AG04450 (cell line): ENCODE data around the gene PDHX. TPM values are rescaled to one million over a fixed set of nuclear protein-coding genes. Genes with fewer than 3 reads are reported as not detected.

Experiments used
- CTCF ChIA-PET: fragments of 300-600, 350-600 bp; formaldehyde crosslinking; extraction: SDS; loops from one replicate; lab custom pipeline; 2022; ENCODE audit warnings: antibody characterized with exemption, inconsistent platforms; lab: Charles Lee
- POLR2A ChIA-PET: fragments of 350-600 bp; formaldehyde crosslinking; extraction: SDS; loops from one replicate; lab custom pipeline; 2021; ENCODE audit warnings: antibody characterized with exemption, inconsistent platforms; lab: Yijun Ruan, JAX
- DNase-seq: peaks from one replicate; pipeline ENCODE4 v3.0.0-alpha.2; 2011; ENCODE audit warnings: low read depth, low spot score
- H3K27ac ChIP-seq: one replicate; pipeline ENCODE4 v1.5.1; 2012; ENCODE audit warnings: low read depth, low read length, control low read depth
- H3K27me3 ChIP-seq: one replicate; pipeline ENCODE4 v1.6.0; 2012; ENCODE audit warnings: low read length; ENCODE audit not compliant: control insufficient read depth, insufficient read depth
- H3K4me3 ChIP-seq: 2 replicates; pipeline ENCODE4 v1.5.1; 2011; ENCODE audit warnings: mild to moderate bottlenecking, low read depth, low read length, control low read depth
- H3K9me3 ChIP-seq: 2 replicates; pipeline ENCODE4 v1.5.1; 2012; ENCODE audit warnings: low read length; ENCODE audit not compliant: control insufficient read depth, insufficient read depth
- CTCF ChIP-seq: IDR thresholded peaks from 2 replicates; pipeline ENCODE4 v1.5.1; 2011; ENCODE audit warnings: low read depth, low read length, control low read depth, inconsistent platforms
- polyA plus RNA-seq: library from polyadenylated mRNA; depleted of rRNA; stranded (reverse); fragments of >200 nt; gene quantifications from 2 replicates; pipeline ENCODE4 v1.2.3, GENCODE V29; 2011

PDHX gene
- polyA plus RNA-seq, 1 experiment = 68.8 TPM

- no peak overlapping the region for H3K4me3 ChIP-seq
- CTCF ChIA-PET = interaction anchor here (1.2 to 2.2 kb wide), 3 partner anchors 13 to 382 kb away, joined by 3 to 10 read pairs (median 5); no protein-coding TSS in a partner anchor
Measured at GRCh38 chr11:35009944-35010342, 93.5 kb downstream of the PDHX start.

DNA sequence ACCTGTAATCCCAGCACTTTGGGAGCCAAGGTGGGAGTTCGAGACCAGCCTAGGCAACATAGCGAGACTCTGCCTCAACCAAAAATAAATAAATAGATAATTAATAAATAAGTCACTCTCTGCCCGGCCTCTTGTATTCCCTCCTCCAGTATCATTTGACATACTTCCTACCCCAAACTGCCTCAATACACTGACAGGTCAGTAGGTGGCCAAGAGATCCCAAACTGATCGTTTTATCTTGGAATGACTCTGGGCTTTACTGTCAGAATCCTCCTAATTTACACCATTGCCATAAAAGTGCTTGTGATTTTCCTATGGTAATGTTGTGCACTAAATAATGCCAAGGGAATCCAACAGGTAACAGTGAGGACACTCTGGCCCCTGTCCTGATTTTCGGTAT is 94.2 kb downstream of the PDHX start:
- CTCF ChIA-PET = interaction anchor here (1.2 to 2.2 kb wide), 3 partner anchors 14 to 382 kb away, joined by 3 to 10 read pairs (median 5); no protein-coding TSS in a partner anchor
- Histone ChIP-seq H3K27me3 (no peaks in the 10 kb centered on the region), H3K27ac (no peak overlapping the region), H3K4me3 (no peak overlapping the region), H3K9me3 (no peaks in the 10 kb centered on the region)
- no peak for DNase-seq
- POLR2A ChIA-PET = interaction anchor here (0.8 kb wide), 1 partner anchor 106 kb away, joined by 5 read pairs; no protein-coding TSS in a partner anchor
- 0 out of 2 replicates have a peak, but pooled peaks have one; percentile 13 for TF ChIP-seq CTCF

More at GRCh38 chr11:35009944-35010342, 93.5 kb downstream of the PDHX start:
- DNase-seq = no peak
- H3K27me3 ChIP-seq = no peaks in the 10 kb centered on the region
- TF ChIP-seq CTCF = no peak
- POLR2A ChIA-PET = interaction anchor here (0.7 kb wide), 1 partner anchor 10 kb away, joined by 3 read pairs; no protein-coding TSS in a partner anchor
- no peak overlapping the region for H3K27ac ChIP-seq
- H3K9me3 ChIP-seq = no peaks in the 10 kb centered on the region

- Histone ChIP-seq H3K4me3 (no peak overlapping the region), H3K27me3 (no peaks in the 10 kb centered on the region), H3K9me3 (no peaks in the 10 kb centered on the region), H3K27ac (no peak overlapping the region)
- ChIA-PET CTCF (interaction anchor here (0.9 to 2.2 kb wide), 2 partner anchors 105 to 381 kb away, joined by 4 to 10 read pairs; no protein-coding TSS in a partner anchor), POLR2A (interaction anchor here (0.6 to 0.8 kb wide), 3 partner anchors 20 to 128 kb away, joined by 3 to 5 read pairs (median 3); no protein-coding TSS in a partner anchor)
- DNase-seq = no peak
- TF ChIP-seq CTCF = no peak
Measured at GRCh38 chr11:35011389-35011788, 95.0 kb downstream of the PDHX start.

GRCh38 chr11:35011944-35012343 is 95.5 kb downstream of the PDHX start:
- ChIA-PET POLR2A (interaction anchor here (0.6 kb wide), 2 partner anchors 19 to 128 kb away, joined by 3 read pairs; no protein-coding TSS in a partner anchor), CTCF (interaction anchor here (0.9 to 2.2 kb wide), 2 partner anchors 105 to 380 kb away, joined by 4 to 10 read pairs; no protein-coding TSS in a partner anchor)
- H3K27me3 ChIP-seq = no peaks in the 10 kb centered on the region
- no peak overlapping the region for H3K27ac ChIP-seq
- no peak for TF ChIP-seq CTCF
- H3K4me3 ChIP-seq = no peak overlapping the region
- no peaks in the 10 kb centered on the region for H3K9me3 ChIP-seq
- DNase-seq = no peak
